ENCODE data around the gene AFDN. TPM values are rescaled to one million over a fixed set of nuclear protein-coding genes. Genes with fewer than 3 reads are reported as not detected.
"Not testable (repeated sequence)": the region's sequence is repeated elsewhere in the genome, so short reads cannot be mapped to it uniquely, and the experiment has no call there.

AFDN gene
- total RNA-seq, 1 donor, result 29.2 TPM

DNA sequence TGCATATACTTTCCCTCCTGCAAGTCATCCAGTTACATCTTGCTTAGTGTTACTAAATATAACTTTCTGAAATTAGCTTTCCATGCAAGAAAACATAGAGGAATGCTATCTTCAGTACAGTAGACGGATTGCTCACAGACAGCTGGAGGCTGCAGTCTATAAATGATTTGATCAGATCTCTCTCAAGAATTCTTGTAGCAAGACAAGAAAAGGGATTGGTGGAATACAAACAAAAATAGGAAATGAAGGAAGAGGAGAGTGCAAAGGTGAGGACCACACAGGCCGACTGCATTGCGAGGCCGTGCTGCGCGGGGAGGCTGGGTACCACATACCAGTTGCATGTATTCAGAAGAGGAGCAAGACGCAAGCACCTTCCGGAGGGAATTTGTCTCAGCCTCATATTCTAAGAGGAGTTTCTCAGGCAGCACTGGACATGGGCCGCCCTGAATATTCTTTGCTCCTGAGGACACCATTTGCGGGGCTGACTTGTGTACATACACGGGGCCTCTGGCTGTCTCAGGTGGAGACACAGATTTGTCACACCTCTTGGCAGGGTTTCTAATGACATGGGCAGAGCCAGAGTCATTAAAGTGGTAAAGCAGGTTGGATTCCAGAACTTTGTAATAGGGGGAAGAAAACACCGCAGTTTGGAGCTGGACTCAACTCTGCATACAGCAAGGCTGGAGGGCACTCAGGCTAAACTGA, 148.1 kb downstream of the AFDN start:
- no peak for DNase-seq (ENCODE audit: low read depth)
- H3K4me3 ChIP-seq (ENCODE audit: low read depth, low read length), result no peak overlapping the region
- TF ChIP-seq, protein P1, sequence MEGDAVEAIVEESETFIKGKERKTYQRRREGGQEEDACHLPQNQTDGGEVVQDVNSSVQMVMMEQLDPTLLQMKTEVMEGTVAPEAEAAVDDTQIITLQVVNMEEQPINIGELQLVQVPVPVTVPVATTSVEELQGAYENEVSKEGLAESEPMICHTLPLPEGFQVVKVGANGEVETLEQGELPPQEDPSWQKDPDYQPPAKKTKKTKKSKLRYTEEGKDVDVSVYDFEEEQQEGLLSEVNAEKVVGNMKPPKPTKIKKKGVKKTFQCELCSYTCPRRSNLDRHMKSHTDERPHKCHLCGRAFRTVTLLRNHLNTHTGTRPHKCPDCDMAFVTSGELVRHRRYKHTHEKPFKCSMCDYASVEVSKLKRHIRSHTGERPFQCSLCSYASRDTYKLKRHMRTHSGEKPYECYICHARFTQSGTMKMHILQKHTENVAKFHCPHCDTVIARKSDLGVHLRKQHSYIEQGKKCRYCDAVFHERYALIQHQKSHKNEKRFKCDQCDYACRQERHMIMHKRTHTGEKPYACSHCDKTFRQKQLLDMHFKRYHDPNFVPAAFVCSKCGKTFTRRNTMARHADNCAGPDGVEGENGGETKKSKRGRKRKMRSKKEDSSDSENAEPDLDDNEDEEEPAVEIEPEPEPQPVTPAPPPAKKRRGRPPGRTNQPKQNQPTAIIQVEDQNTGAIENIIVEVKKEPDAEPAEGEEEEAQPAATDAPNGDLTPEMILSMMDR (IDR thresholded peaks at IDR 0.05; ENCODE audit: insufficient read depth, low read length), result no peak

DNA sequence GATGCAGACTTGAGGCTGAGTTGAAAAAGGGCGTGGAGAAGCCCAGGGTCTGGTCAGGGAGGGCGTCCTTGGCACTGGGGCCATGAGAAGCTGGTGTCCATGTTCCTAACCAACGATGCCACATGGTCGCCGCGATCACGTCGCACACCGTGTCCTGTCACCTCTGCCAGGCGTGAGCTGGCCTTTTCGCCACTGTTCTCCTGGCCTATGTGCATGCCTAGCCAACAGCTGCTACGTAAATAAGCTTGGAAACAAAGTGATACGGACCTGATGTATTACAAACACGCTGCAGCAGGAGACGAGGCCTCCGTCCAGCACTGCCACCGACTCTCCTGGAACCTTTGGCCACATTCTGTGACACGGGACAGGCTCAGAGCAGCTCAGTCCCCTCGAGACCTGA, 148.7 kb downstream of the AFDN start:
- H3K4me3 ChIP-seq (ENCODE audit: low read depth, low read length), result no peak overlapping the region
- TF ChIP-seq, protein P1 (IDR thresholded peaks at IDR 0.05; ENCODE audit: insufficient read depth, low read length), result no peak
- no peak for DNase-seq (ENCODE audit: low read depth)

DNA sequence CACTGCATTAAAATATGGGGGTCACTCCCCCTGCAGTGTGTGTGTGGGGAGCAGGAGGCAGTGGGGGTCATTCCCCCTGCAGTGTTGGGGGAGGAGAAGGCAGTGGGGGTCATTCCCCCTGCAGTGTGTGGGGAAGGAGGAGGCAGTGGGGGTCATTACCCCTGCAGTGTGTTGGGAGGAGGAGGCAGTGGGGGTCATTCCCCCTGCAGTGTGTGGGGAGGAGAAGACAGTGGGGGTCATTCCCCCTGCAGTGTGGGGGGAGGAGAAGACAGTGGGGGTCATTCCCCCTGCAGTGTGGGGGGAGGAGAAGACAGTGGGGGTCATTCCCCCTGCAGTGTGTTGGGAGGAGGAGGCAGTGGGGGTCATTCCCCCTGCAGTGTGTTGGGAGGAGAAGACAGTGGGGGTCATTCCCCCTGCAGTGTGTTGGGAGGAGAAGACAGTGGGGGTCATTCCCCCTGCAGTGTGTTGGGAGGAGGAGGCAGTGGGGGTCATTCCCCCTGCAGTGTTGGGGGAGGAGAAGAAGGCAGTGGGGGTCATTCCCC, 149.5 kb downstream of the AFDN start:
- not testable (repeated sequence) for DNase-seq (ENCODE audit: low read depth); H3K4me3 ChIP-seq (ENCODE audit: low read depth, low read length)

DNA sequence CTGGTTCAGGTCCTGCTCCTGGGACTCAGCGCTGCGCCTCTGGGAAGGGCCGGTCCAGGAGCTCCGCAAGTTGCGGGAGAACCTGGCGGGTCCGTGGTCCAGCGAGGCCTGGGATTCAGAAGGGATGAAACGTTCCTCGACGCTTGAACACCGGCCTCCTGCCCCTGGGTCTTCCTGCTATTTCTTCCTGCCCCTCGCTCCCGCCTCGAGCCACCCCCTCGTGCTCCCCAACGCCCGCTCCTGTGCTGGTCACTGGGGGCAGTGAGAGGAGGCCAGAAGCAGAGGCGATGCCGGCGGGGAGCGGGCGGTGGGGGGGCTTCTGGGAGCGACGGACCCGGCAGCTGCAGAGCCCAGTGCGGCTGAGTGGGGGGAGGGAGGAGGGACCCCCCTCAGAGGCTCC, 150.0 kb downstream of the AFDN start:
- no peak overlapping the region for H3K4me3 ChIP-seq (ENCODE audit: low read depth, low read length)
- TF ChIP-seq, protein P1 (IDR thresholded peaks at IDR 0.05; ENCODE audit: insufficient read depth, low read length), result no peak
- no peak for DNase-seq (ENCODE audit: low read depth)

DNA sequence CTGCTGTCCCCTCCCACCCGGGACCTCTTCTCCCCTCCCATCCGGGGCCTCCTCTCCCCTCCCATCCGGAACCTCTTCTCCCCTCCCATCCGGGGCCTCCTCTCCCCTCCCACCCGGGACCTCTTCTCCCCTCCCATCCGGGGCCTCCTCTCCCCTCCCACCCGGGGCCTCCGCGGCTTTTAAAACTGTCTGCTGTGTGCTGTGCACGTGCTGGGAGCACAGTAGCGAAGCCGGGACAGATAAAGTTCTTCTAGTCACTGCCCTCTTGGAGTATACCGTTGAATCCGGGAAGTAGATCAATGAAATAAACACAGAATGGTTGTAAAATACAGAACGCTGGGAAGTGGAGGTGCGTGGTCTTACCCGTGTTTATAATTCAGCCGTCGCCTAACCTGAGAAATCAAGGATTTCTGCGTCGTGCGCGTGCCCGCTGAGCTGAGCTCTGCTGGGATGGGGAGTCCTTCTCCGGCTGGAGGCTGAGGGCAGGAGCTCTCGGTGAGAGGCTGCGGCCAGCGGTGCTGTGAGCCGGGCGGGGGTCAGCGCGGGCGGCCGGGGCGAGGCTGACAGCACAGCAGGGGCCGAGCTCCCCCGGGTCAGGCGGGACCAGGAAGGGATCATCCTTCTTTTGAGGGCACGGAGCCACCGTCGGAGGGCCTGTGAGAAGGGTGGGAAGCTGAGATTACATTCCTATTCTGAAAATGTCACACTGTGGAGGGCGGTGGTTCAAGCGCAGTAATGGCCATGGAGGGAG, 151.2 kb downstream of the AFDN start:
- TF ChIP-seq, protein P1 (IDR thresholded peaks at IDR 0.05; ENCODE audit: insufficient read depth, low read length), result no peak
- no peak for DNase-seq (ENCODE audit: low read depth)
- H3K4me3 ChIP-seq (ENCODE audit: low read depth, low read length), result no peak overlapping the region

DNA sequence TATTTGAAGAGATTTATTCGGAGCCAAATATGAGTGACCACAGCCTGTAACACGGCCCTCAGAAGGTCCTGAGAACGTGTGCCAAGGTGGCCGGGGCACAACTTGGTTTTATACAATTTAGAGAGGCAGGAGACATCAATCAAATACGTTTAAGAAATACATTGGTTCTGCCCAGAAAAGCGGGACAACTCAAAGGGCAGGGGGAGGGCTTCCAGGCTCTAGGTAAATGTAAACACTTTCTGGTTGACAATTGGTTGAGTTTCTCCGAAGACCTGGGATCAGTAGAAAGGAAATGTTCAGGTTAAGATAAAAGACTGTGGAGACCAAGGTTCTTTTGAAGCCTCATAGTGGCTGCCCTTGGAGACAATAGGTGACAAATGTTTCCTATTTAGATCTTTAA, 151.9 kb downstream of the AFDN start:
- TF ChIP-seq, protein P1 (IDR thresholded peaks at IDR 0.05; ENCODE audit: insufficient read depth, low read length), result no peak
- no peak overlapping the region for H3K4me3 ChIP-seq (ENCODE audit: low read depth, low read length)
- DNase-seq (ENCODE audit: low read depth), result no peak

DNA sequence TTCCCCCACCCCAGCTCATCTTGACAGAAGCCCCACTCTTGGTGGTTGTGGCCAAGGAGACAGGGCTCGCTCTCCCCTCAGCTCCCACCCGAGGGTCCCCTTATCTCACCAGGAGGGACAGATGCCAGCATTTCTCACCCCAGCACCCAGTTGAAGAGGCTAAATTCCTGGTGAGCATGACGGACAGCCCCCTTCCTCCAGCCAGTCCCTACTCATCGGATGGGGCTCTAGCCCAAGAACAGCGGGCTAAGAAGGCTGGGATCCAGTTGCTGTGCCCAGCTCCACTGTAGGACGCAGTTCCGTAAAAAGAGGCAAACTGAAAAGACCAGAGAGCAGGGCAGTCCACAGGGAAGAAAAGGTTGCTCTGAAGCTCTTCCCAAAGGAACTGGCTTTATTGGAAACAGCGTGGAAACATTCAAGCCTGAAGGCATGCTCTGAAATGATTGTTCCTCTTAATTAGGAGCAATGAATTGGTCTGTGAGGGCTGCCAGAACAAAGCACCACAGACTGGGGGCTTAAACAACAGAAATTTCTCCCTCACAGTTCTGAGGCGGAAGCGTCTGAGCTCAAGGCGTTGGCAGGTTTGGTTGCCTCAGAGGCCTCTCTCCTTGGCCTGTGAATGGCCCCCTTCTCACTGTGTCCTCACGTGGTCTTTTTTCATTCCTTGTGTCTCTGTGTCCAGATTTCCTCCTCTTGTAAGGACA, 152.9 kb downstream of the AFDN start:
- TF ChIP-seq, protein P1 (IDR thresholded peaks at IDR 0.05; ENCODE audit: insufficient read depth, low read length), result no peak
- H3K4me3 ChIP-seq (ENCODE audit: low read depth, low read length), result no peak overlapping the region
- no peak for DNase-seq (ENCODE audit: low read depth)
